AG09309 (cell line): ENCODE measurements around the gene PLXNA4.

Experiments used
- DNase-seq: peaks from one replicate; pipeline ENCODE4 v3.0.0-alpha.2; 2010; ENCODE audit warnings: low read depth
- H3K4me3 ChIP-seq: 2 replicates; pipeline ENCODE4 v1.5.1; 2011; ENCODE audit warnings: mild to moderate bottlenecking, low read depth, low read length, moderate library complexity; ENCODE audit not compliant: control insufficient read depth
- TF ChIP-seq, protein P1 (sequence below): IDR thresholded peaks from 2 replicates; pipeline ENCODE4 v1.5.1; 2011; ENCODE audit warnings: mild to moderate bottlenecking, low read depth, low read length, inconsistent platforms; ENCODE audit not compliant: insufficient read depth, control insufficient read depth; ENCODE audit errors: missing control alignments

The PLXNA4 gene

GRCh38 chr7:132225216-132226030 is 350.8 kb downstream of the PLXNA4 start:
- H3K4me3 ChIP-seq, result no peak overlapping the region
- TF ChIP-seq, protein P1, sequence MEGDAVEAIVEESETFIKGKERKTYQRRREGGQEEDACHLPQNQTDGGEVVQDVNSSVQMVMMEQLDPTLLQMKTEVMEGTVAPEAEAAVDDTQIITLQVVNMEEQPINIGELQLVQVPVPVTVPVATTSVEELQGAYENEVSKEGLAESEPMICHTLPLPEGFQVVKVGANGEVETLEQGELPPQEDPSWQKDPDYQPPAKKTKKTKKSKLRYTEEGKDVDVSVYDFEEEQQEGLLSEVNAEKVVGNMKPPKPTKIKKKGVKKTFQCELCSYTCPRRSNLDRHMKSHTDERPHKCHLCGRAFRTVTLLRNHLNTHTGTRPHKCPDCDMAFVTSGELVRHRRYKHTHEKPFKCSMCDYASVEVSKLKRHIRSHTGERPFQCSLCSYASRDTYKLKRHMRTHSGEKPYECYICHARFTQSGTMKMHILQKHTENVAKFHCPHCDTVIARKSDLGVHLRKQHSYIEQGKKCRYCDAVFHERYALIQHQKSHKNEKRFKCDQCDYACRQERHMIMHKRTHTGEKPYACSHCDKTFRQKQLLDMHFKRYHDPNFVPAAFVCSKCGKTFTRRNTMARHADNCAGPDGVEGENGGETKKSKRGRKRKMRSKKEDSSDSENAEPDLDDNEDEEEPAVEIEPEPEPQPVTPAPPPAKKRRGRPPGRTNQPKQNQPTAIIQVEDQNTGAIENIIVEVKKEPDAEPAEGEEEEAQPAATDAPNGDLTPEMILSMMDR, result no peak
- DNase-seq, result no peak

DNA sequence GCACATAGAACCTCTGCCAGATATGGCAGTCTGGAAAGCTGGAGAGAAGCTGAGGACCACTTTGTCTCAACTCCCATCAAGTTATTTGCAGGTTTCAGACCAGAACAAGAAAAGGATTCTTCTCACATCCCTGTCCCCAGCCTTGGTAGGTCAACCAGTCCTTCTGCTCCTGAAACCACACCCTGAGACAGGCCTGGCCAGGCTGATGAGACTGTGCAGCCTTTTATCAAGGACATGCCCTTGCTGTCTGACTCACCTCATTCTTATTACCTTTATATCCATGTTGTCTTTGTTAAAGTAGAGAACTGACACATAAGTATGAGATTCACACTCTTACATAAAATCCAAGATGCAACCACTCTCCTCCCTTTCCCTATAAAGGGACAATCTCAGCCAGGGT is 354.9 kb downstream of the PLXNA4 start:
- TF ChIP-seq, protein P1, result no peak
- no peak for DNase-seq
- H3K4me3 ChIP-seq, result no peak overlapping the region

- TF ChIP-seq, protein P1, result no peak
- no peak overlapping the region for H3K4me3 ChIP-seq
- no peak for DNase-seq
Measured at GRCh38 chr7:132220060-132220459, 356.2 kb downstream of the PLXNA4 start.

DNA sequence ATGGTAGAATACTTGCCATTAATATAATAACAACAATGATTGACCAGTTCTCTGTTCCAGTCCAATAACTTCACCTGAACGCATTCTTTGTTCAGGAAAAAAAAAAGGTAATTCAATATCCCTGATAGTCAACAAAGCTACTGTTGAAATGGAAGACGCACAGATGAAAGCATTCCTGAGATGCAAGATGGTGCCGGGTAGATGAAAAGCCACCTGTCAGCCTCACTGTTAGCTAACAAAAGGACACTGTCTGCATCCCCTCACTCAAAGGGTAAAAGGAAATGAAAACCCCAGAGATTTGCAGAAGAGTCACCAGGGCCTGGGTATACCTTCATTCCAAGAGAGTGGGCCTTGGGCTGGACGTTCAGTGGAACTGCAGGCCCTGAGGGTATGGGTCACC is 357.4 kb downstream of the PLXNA4 start:
- no peak for DNase-seq
- H3K4me3 ChIP-seq, result no peak overlapping the region
- TF ChIP-seq, protein P1, result no peak

DNA sequence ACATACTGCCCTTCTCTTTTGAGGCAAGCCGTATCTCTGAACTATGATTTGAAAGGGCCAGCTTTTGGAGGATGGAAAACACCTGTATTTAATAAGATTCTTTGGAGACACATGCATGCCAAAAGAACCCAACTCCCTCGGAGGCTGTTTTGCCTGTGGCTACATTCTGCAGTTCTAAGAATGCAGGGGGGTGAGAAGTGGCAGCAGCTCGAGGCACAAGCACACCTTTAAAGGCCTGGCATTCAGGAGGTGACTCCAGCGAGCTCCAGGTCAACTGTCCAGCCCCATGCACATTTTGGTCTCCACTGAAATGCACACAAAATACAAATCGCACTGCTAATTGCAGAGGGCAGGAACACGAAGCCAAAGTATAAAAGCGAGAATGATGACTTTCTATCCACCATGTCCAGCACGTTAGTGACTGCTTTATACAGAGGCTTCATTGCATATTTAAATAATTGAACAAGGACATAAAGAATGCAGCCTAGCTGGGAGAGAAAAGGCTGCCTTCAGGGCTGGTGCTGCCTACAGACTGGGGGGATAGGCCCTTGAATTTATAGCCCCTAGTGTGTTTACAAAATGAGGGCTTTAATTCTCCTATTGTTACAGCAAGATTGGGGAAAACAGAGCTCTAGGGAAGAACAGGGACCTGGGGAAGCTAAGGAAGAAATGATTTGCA is 359.3 kb downstream of the PLXNA4 start:
- TF ChIP-seq, protein P1, result no peak
- no peak overlapping the region for H3K4me3 ChIP-seq
- DNase-seq, result no peak

- TF ChIP-seq, protein P1, result no peak
- no peak for DNase-seq
- no peak overlapping the region for H3K4me3 ChIP-seq
Measured at GRCh38 chr7:132214452-132214851, 361.8 kb downstream of the PLXNA4 start.

DNA sequence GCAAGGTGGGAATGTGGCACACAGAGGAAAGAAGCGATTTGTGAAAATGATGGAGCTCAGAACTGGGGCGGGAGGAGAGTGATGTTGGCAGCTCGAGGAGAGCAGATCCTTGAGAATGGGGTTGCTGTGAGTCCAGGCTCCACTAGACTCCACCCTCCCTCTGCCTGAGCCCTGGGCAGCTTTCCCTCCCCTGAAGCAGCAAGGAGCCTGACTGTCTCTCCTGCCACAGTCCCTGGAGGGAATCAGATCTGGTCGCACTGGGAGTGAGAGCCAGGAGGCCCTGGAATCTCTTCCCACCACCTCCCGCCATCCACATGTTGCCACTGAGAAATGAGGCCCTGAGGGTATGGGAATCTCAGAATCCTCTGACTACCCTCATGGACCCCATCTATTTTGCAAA is 362.7 kb downstream of the PLXNA4 start:
- TF ChIP-seq, protein P1, result no peak
- DNase-seq, result no peak
- no peak overlapping the region for H3K4me3 ChIP-seq
